Amniotic stem cell (primary cell): ENCODE data around the gene SCO1.
A peak's percentile ranks its signal among the peaks of the same experiment; 100 is the strongest.
"Not testable (repeated sequence)": the region's sequence is repeated elsewhere in the genome, so short reads cannot be mapped to it uniquely, and the experiment has no call there.

ENCODE experiments used
- DNase-seq: peaks from one replicate; lab custom pipeline; 2025; lab: John Stamatoyannopoulos, UW

SCO1 gene

DNA sequence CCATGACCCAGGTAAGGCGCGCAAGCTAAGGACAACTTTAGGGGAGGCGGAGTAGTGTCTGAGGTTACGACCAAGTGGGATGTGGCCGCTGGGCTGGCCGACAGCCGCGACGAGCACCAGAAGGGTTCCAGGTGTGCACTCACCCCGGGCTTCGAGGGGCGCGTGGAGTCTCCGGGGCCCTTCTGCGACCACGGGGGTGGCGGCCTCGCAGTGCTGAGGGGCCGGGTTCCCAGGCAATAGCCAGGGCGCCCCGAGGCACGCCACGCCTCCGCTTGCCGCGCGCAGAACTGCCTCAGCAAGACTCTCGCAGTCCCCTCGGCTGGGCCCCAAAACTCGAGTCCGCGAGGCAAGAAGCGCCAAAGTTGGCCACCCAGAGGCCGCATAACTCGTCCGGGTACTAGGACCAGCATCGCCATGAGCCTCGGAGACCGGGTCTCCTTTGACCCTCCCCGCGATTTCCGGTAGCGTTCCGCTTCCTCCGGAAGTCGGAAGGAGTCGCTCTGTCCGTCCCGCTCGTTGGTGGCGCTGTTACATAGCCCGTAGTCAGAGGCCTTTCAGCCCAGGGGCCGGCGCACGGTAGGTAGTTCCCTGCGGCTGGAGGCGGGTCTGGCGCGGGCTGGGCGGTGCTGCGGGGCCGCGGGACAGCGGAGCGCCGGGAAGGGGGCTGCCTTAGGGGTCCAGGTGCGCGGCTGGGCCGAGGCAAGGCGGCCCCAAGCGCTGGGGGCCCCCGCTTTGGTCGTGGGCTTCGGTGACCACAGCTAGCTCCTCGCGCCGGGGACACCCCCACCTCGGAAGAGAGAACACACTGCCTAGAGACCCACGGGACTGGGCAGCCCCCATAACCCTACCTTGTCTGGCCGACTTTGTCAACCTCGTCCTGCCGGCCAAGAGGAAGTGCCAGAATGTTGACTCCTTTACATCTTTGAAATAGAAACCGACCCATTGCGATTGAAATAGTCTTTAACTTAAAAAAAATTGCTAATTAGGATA is at the start of gene SCO1, which contains the start of gene ADPRM:
Gene SCO1, minus strand, starts transcription at position 442 of the 990 bp plus-strand sequence. Its CDS starts 26 bp downstream, at position 416.
Gene ADPRM, plus strand, starts transcription at position 503 of the 990 bp plus-strand sequence. CDS start 7,333 bp downstream, outside the sequence.
- DNase-seq, result peak; percentile 88

- no peak for DNase-seq
Observed at GRCh38 chr17:10745231-10745630, 47.9 kb upstream of the SCO1 start.

GRCh38 chr17:10744501-10745000 is 47.2 kb upstream of the SCO1 start:
- DNase-seq, result no peak

DNA sequence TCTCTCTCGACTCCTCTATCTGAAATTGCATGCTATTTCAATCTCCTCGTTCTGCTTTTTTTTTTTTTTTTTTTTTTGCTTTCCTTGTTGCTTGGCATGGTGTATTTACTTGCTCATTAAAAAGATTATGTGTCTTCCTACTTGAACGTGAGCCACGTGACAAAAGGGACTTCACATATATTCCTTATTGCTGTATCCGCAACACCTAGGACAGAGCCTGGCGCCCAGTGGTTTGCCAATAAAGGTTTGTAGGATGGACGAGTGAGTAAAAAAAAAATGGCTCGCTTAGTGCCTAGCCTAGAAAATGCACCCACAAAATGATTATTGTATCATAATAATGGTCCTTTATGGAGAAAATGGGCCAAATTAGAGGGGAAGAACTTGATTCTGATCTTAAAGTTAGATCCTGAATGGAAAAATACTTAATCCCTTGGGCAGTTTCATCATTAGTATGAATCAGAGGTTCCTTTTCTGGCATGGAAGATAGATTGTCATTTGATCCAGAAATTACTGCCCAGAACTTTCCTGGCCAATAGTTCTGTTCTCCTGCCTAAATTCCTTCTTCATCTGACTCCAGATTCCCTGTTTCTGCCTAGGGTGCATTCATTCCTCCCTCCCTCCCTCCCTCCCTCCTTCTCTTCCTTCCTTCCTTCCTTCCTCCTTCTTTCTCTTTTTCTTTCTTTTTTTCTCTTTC is 46.1 kb upstream of the SCO1 start:
- no peak for DNase-seq

- DNase-seq, result no peak
Observed at GRCh38 chr17:10742431-10742830, 45.1 kb upstream of the SCO1 start.

DNA sequence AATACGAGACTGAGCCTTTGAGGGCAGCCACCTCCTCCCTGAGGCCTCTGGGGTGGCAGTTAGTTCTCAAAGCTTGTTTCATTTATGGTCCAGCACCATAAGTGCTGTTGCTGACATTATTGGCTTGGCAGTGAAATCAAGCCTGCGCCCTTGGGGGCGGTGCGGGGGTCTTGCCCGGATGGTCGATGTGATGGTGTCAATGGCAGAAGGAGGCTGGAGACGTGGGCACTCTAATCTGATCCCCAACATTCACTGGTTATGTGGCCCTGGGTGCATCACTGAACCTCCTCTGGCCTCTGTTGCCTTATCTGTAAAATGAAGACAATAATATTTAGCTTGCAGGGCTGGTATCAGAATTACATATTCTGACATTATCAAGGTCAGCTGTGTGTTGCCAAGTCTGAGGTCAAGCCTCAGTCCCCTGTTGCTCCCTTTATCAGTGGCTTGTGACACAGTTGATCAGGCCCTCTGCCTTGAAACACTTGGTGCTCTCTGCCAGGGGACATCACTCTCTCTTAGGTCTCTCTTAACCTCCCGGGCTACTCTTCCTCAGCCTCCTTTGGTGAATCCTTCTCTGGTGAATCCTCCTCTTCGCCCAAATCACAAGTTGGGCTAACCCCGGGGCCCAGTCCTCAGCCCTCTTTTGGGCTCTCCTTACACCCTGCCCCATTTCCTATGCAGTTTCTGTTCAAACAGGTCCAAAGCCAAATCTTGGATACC is 44.2 kb upstream of the SCO1 start:
- no peak for DNase-seq

GRCh38 chr17:10739386-10739785 is 42.1 kb upstream of the SCO1 start:
- no peak for DNase-seq

DNA sequence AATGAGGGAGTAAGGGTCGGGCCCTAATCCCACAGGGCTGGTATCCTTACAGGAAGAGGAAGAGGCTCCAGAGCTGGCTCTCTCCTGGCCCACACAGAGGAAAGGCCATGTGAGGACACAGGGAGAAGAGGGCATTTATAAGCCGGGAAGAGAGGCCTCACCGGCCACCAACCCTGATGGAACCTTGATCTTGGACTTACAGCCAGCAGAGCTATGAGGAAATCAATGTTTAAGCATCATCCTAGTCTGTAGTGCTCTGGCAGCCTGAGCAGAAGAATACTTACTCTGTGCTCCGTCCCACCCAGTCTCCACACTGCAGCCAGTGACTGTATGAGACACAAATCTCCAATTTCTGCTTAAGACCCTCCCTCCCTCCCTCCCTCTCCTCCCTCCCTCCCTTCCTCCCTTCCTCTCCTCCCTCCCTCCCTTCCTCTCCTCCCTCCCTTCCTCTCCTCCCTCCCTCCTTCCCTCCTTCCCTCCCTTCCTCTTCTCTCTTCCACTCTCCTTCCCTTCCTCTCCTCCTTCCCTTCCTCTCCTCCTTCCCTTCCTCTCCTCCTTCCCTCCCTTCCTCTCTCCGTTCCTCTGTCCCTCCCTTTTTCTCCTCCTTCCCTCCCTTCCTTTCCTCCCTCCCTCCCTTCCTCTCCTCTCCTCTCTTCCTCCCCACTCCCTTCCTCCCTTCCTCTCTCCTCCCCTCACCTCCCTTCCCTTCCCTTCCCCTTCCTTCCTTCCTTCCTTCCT is 41.4 kb upstream of the SCO1 start:
- DNase-seq, result no peak

GRCh38 chr17:10737736-10738135 is 40.4 kb upstream of the SCO1 start:
- DNase-seq, result no peak

GRCh38 chr17:10737168-10737622 is 39.9 kb upstream of the SCO1 start:
- DNase-seq, result peak; percentile 13

DNA sequence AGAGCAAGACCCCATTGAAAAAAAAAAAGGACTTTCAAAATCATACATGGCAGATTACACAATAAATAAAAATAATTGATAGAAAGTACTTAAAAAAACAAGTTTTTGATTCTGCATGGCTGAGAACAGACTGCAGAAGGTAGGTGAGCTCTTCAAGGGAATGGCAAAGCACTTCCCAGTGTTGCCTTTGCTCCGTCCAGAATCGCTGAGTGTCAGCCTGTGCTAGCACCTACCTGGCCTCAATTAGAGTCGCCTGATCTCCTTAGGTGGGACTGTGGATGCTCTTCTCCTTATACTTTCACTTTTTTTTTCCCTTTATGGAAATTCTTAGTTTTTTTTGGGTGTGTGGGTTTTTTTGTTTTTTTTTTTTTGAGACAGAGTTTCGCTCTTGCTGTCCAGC is 38.5 kb upstream of the SCO1 start:
- no peak for DNase-seq

GRCh38 chr17:10735251-10735650 is 37.9 kb upstream of the SCO1 start:
- no peak for DNase-seq

DNA sequence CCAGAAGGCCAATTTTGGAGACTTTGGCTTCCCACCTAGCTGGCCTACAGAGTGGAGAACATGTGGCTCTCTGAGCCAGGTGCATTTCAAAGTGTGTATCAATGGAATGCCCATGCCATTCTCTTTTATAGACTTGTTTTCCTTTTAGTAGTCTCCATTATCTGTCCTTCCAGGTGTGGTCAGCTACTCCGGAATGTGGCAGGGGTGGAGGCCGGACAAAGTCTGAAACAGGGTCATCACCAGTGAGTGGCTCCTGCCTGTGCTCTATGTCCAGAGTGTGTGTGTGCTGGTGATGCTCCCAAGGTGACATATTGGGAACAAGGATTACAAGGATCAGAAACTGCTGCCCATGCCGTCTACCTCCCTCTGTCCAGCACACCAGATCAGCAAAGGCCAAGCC is 36.3 kb upstream of the SCO1 start:
- no peak for DNase-seq

DNA sequence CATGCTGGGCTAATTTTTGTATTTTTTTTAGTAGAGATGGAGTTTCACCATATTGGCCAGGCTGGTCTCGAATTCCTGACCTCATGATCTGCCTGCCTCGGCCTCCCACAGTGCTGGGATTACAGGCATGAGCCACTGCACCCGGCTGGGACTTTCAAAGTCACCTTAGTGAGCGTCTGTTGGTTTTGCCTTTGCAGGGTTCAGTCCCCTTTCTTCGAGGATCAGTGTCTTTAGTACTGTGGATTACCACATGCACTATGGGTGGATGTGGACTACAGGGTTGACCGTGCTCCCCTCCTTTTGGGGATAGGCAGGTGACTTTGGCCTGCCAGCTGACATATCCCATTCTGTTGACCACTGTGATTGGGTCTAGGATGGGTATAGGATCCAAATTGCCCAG is 34.8 kb upstream of the SCO1 start:
- DNase-seq, result not testable (repeated sequence)

GRCh38 chr17:10731408-10731879 is 34.1 kb upstream of the SCO1 start:
- DNase-seq, result no peak

GRCh38 chr17:10730247-10730646 is 32.9 kb upstream of the SCO1 start:
- DNase-seq, result not testable (repeated sequence)

DNA sequence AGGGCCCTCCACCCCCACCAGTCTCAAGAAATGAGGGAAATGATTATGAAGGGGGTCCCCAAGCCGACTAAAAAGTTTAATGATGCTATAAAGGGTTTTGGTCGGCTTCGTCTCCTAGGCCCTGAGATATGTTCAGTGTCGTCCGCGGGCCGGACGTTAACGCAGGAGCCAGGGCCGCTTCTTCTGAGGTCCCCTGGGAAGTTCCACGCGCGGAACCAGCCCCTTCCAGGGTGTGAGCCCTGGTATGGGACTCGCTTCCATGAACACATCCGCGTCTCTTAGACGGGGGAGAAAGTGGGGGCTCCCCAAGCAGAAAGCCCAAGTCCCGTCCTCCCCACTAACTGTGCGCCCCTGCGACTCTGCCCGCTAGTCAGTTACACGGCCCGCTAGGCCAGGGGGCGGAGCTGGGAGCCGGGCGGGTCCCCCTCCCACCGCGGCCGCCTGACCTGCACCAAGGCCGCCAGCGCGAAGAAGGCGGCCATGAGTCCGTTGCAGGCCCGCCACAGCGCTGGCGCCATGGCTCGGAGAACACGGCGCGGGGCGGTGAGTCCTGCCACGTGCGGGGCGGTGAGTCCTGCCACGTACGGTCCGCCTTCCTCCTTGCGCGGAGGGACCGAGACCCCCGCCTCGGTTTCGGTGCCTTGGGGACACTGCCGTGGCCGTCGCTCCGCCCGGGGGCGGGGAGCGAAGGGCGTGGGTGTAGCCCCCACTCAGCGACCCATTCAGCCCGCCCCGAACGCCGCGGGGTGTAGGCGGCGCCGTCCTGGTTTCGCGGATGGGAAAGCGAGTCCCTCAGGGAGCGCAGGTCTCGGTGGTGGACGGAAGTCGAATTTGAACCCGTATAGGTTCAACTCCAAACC is 32.2 kb upstream of the SCO1 start, which contains the start of gene TMEM220:
Gene TMEM220, minus strand, starts transcription at position 690 of the 860 bp plus-strand sequence. Its CDS starts 172 bp downstream, at position 518.
- peak; percentile 22 for DNase-seq

DNA sequence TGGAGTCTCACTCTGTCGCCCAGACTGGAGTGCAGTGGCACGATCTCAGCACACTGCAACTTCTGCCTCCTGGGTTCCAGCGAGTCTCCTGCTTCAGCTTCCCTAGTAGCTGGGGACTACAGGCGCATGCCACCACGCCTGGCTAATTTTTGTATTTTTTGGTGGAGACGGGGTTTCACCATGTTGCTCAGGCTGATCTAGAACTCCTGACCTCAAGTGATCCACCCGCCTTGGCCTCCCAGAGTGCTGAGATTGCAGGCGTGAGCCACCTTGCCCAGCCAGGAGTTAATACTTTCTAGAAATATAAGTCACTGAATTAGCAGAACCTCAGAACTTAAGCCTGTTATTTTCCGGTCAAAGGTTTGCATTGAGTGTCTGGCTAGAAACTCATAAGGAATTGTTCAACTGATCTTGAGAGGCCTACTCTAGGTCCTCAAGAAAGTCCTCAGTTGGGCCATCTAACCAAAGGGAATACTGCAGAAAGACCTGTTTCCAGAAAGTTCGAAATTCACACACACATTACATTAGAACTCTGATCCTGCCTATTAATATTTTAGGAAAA is 31.1 kb upstream of the SCO1 start:
- no peak for DNase-seq

- DNase-seq, result no peak
Observed at GRCh38 chr17:10727192-10727591, 29.9 kb upstream of the SCO1 start.

DNA sequence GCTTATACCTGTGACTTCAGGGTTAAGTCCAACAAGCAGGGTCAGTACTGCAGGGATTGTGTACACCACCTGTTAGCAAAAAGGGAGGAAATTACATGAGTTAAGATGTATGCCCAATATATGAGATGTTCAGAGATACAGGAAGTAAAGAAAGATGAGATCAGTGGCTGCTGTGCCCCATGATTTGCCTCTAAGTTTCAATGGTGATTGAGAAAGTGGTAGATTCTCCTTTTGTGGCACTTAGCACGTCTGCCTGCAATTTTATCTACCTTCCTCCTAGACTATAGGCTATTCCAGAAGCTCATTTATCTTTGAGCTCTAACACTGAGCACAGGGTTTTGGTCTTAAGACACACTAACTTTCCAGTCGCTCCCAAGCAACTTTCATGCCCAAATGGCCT is 28.9 kb upstream of the SCO1 start:
- no peak for DNase-seq
